HepG2 (cell line): ENCODE results near the gene CROCC. TPM values are rescaled to one million over a fixed set of nuclear protein-coding genes. Genes with fewer than 3 reads are reported as not detected.

Experiments
- ELF3 ChIP-seq: IDR thresholded peaks from 2 replicates; pipeline ENCODE4 v1.6.1; 2016; ENCODE audit warnings: missing genetic modification reagents, missing compliant biosample characterization
- MAX ChIP-seq: IDR thresholded peaks from 2 replicates; pipeline ENCODE4 v1.6.1; 2012; ENCODE audit warnings: inconsistent platforms
- MBD4 ChIP-seq: IDR thresholded peaks from 2 replicates; pipeline ENCODE4 v1.6.1; 2012; ENCODE audit warnings: low read length, inconsistent platforms, borderline replicate concordance
- NR2F2 ChIP-seq: IDR thresholded peaks from 2 replicates; pipeline ENCODE4 v1.6.1; 2012; ENCODE audit warnings: low read depth, inconsistent platforms, borderline replicate concordance
- RBM39 ChIP-seq: fragments of 200-400 bp; formaldehyde crosslinking; IDR thresholded peaks from one replicate; pipeline ENCODE4 v1.6.1; 2018; ENCODE audit warnings: antibody characterized with exemption, mild to moderate bottlenecking, low read depth, low read length; ENCODE audit not compliant: poor library complexity, severe bottlenecking
- SNAPC2 ChIP-seq: sonication (generic); formaldehyde crosslinking; IDR thresholded peaks from 2 replicates; pipeline ENCODE4 v1.8.1; 2022; ENCODE audit warnings: mild to moderate bottlenecking, missing genetic modification reagents
- SRSF4 ChIP-seq: fragments of 200-400 bp; formaldehyde crosslinking; IDR thresholded peaks from one replicate; pipeline ENCODE4 v1.6.1; 2018; ENCODE audit warnings: mild to moderate bottlenecking, low read depth, low read length, moderate library complexity; ENCODE audit not compliant: poor library complexity, severe bottlenecking
- THAP8 ChIP-seq: sonication (generic); formaldehyde crosslinking; IDR thresholded peaks from 2 replicates; pipeline ENCODE4 v1.5.1; 2020; ENCODE audit warnings: missing genetic modification reagents, mild to moderate bottlenecking, borderline replicate concordance
- ZBTB40 ChIP-seq, 2 experiments: fragments of 450-650 bp in 1 of 2; sonication (generic) in 1 of 2; formaldehyde crosslinking in 1 of 2; IDR thresholded peaks; 2 replicates each; pipeline versions ENCODE4 v1.6.1 to v1.8.0; 2016 to 2022; ENCODE audit warnings: antibody characterized with exemption in 1 of 2, mild to moderate bottlenecking in 1 of 2, missing genetic modification reagents in 1 of 2
- ZBTB43 ChIP-seq: sonication (generic); formaldehyde crosslinking; conservative IDR thresholded peaks from 2 replicates; pipeline ENCODE4 v1.4.0; 2020; ENCODE audit warnings: missing genetic modification reagents
- ZNF136 ChIP-seq: sonication (generic); formaldehyde crosslinking; IDR thresholded peaks from 2 replicates; pipeline ENCODE4 v1.8.1; 2022; ENCODE audit warnings: low read depth, mild to moderate bottlenecking, moderate library complexity, missing genetic modification reagents
- ZNF770 ChIP-seq: sonication (generic); formaldehyde crosslinking; IDR thresholded peaks from 2 replicates; pipeline ENCODE4 v1.5.0; 2020; ENCODE audit warnings: mild to moderate bottlenecking, missing genetic modification reagents
- polyA plus RNA-seq, 8 experiments: library from polyadenylated mRNA; depleted of rRNA in 3 of 8; stranded (reverse) in 7 of 8; unstranded in 1 of 8; fragments of >200 nt; fragmentation: Illumina TruSeq in 4 of 8; extraction: Trizol in 4 of 8; gene quantifications; 2 replicates each; pipeline versions ENCODE4 v1.2.1 to v1.2.3, GENCODE V29; 2011 to 2016; ENCODE audit warnings: low read depth in 4 of 8, missing spikeins in 1 of 8, mixed read lengths in 1 of 8; ENCODE audit not compliant: insufficient read depth in 1 of 8
- total RNA-seq, 5 experiments: library from RNA; depleted of rRNA; stranded (reverse); fragments of >200 nt; fragmentation: Illumina TruSeq; extraction: Trizol; gene quantifications; 2 replicates each; pipeline ENCODE4 v1.2.3, GENCODE V29; 2016; ENCODE audit warnings: low read depth in 1 of 5

CROCC gene
- total and polyA plus RNA-seq, 2 of the 13 experiments (the other 11 are each of a cell fraction or from before 2014, with no cell fraction given), result 7.8 to 15.5 TPM

- no peak for TF ChIP-seq ZBTB40 (IDR thresholded peaks at IDR 0.05)
- TF ChIP-seq ZBTB40 (CRISPR knock-in tag; IDR thresholded peaks at IDR 0.05), result no peak
- TF ChIP-seq SNAPC2 (CRISPR knock-in tag), result peak; percentile 100
- TF ChIP-seq ZNF770 (CRISPR knock-in tag), result no peak
- TF ChIP-seq ZNF136 (CRISPR knock-in tag), result no peak
- 0 out of 2 replicates have a peak, but pooled peaks have one; percentile 22 for TF ChIP-seq ZBTB43
- no peak for TF ChIP-seq SRSF4
- TF ChIP-seq RBM39, result peak; percentile 52
- peak; percentile 78 for TF ChIP-seq ELF3 (CRISPR knock-in tag)
- TF ChIP-seq NR2F2, result peak; percentile 70; the same call in 1 of the 2 replicates
- no peak for TF ChIP-seq THAP8 (CRISPR knock-in tag)
- peak; percentile 96 for TF ChIP-seq MAX
- peak; percentile 97; the same call in 1 of the 2 replicates for TF ChIP-seq MBD4
Observed at GRCh38 chr1:16905110-16905867, 16.4 kb upstream of the CROCC start (continued).
